ENCODE results near the gene REELD1. TPM values are rescaled to one million over a fixed set of nuclear protein-coding genes. Genes with fewer than 3 reads are reported as not detected.

The REELD1 gene
- total RNA-seq, 1 experiment from 2014 or later, result not detected

GRCh38 chr4:146175541-146176453 lies 38.5 kb upstream of the REELD1 start, which contains the start of gene LSM6:
LSM6 (plus strand) TSS chr4:146175718; CDS start chr4:146182922, 7,204 bp downstream.
- no peak within 1 kb of the TSS for H3K56ac ChIP-seq (ENCODE audit: insufficient read length, low read depth, low read length)
- peaks cover 11% of the 10 kb centered on the region; the same call in 1 of the 2 replicates for H3K79me2 ChIP-seq (ENCODE audit: insufficient read depth, low read length)
- DNase-seq, result peak; percentile 79
- H3K9me3 ChIP-seq (ENCODE audit: control insufficient read depth, low read depth, low read length), result no peaks in the 10 kb centered on the region
- no peak within 1 kb of the TSS for H2BK12ac ChIP-seq (ENCODE audit: insufficient read length, low read depth, low read length)
- H3T11ph ChIP-seq (ENCODE audit: low read length), result no peak within 1 kb of the TSS
- H2AK5ac ChIP-seq (ENCODE audit: insufficient read length, low read length), result no peak within 1 kb of the TSS
- H4K8ac ChIP-seq (replicated peaks; ENCODE audit: insufficient read length, low read depth, low read length), result no peak within 1 kb of the TSS
- no peak within 1 kb of the TSS for H3K23ac ChIP-seq (ENCODE audit: insufficient read length, low read depth, low read length)
- Mint-ChIP-seq H3K27ac (peak within 1 kb of the TSS in 2 of 3 experiments; percentile 93 to 95; a peak in 4 of 7 replicates), H3K36me3 (ENCODE audit: insufficient read depth in 1 of 3, low read depth in 3 of 3) (peaks cover 0 to 6% (median 3%) of the 10 kb centered on the region in 3 experiments; a peak in 2 of 7 replicates), H3K27me3 (ENCODE audit: low read depth) (no peaks in the 10 kb centered on the region), H3K4me1 (peaks cover 37 to 38% of the 10 kb centered on the region in 2 experiments), H3K4me3 (peak within 1 kb of the TSS; percentile 83 to 85), H3K9me3 (no peaks in the 10 kb centered on the region)
- peak within 1 kb of the TSS; percentile 86 for H3K14ac ChIP-seq (ENCODE audit: insufficient read depth, low read length)
- no peaks in the 10 kb centered on the region for H4K20me1 ChIP-seq (ENCODE audit: control insufficient read depth, insufficient read depth, insufficient read length)
- H3K4me2 ChIP-seq (ENCODE audit: insufficient read depth, insufficient read length, low read length), result peak within 1 kb of the TSS; percentile 80
- no peaks in the 10 kb centered on the region for H3K27me3 ChIP-seq (ENCODE audit: insufficient read depth, low read length)
- no peak within 1 kb of the TSS for H2BK120ac ChIP-seq (ENCODE audit: low read depth, low read length, poor library complexity, severe bottlenecking)
- H3K4ac ChIP-seq (ENCODE audit: low read depth, low read length), result no peak within 1 kb of the TSS
- no peak within 1 kb of the TSS for H2BK15ac ChIP-seq (ENCODE audit: low read depth, low read length)
- no CpG with 5 or more reads among the region's 75 CpGs for WGBS (ENCODE audit: extremely low coverage, insufficient read length, low lambda C conversion rate)
- H3K9ac ChIP-seq (ENCODE audit: extremely low read depth, insufficient read length, low read length), result peak within 1 kb of the TSS; percentile 91
- no peaks in the 10 kb centered on the region for H3K79me1 ChIP-seq (ENCODE audit: insufficient read depth, low read depth, low read length, poor library complexity, severe bottlenecking)
- H2AFZ ChIP-seq (ENCODE audit: low read length), result no peak within 1 kb of the TSS
- no peaks in the 10 kb centered on the region for H3K23me2 ChIP-seq (ENCODE audit: insufficient read length, low read depth, low read length, poor library complexity, severe bottlenecking)
- H2BK20ac ChIP-seq (ENCODE audit: low read depth, low read length, poor library complexity, severe bottlenecking), result no peak within 1 kb of the TSS
- no peaks in the 10 kb centered on the region; the same call in 1 of the 2 replicates for H3K4me1 ChIP-seq (ENCODE audit: insufficient read depth, low read length)
- TF ChIP-seq CTCF (conservative IDR thresholded peaks at IDR 0.05), result peak; percentile 15; the same call in 1 of the 3 replicates
- H3K18ac ChIP-seq (ENCODE audit: insufficient read length, low read depth, low read length), result peak within 1 kb of the TSS; percentile 54
- no peak within 1 kb of the TSS for H2BK5ac ChIP-seq (ENCODE audit: insufficient read length, low read length)
- no peak within 1 kb of the TSS for H4K91ac ChIP-seq (ENCODE audit: insufficient read length, low read depth, low read length)
- H3K27ac ChIP-seq (ENCODE audit: insufficient read length, low read depth, low read length), result no peak within 1 kb of the TSS
- no peak within 1 kb of the TSS for H4K5ac ChIP-seq (ENCODE audit: insufficient read length, low read depth, low read length)

Measured in H9 (cell line).